NCI-H128 (cell line): ENCODE data around the gene TRMT10A.
"Not testable (repeated sequence)": the region's sequence is repeated elsewhere in the genome, so short reads cannot be mapped to it uniquely, and the experiment has no call there.

Experiments used
- DNase-seq: peaks from one replicate; lab custom pipeline; 2025; ENCODE audit not compliant: unreplicated experiment; lab: John Stamatoyannopoulos, UW

Gene TRMT10A

DNA sequence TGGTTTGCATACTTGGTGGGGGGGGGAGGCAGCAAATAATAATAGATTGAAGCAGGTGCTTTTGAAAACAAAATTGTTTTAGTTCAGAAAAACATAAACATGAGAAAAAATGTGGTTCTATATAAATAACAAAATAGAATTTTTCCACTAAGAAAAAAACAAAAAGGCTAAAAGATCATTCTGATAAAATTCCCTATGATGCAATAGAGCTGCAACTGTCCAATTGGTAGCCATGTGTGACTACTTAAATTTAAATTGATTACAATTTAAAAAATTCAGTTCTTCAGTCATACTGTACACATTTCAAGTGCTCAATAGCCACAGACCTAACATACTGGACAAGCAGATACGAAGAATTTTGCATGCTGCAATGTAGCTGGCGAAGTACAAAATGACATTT is 11.0 kb downstream of the TRMT10A start:
- DNase-seq, result no peak

DNA sequence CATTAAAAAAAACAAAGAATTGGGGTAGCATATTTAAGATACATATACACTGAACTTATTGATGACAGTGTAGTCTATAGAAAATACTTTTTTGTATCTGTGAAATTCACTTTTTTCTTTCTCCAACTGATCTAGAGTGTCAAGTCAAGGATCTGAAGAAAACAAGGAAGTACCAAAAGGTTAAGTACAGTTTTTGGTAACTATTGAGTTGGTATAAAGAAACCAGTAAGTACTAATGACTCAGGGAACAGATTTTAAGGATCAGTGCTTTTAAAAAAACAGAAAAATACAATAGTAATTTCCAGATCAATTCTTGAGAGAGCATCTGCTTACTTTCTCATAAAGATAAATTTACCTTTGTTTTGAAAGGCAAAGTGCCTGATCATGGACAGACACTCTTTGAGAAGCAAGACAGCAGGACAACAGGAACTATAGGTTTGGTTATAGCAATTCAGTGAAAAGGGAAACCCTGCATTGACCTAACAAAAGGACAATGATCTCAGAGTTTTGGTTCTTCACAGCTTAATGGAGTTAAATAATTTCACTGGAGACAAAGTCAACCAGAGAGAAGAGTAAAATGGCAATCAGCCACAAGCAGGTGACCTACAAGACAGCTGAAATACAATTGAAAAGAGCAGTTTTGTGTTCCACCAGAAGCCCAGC is 23.4 kb downstream of the TRMT10A start:
- no peak for DNase-seq

DNA sequence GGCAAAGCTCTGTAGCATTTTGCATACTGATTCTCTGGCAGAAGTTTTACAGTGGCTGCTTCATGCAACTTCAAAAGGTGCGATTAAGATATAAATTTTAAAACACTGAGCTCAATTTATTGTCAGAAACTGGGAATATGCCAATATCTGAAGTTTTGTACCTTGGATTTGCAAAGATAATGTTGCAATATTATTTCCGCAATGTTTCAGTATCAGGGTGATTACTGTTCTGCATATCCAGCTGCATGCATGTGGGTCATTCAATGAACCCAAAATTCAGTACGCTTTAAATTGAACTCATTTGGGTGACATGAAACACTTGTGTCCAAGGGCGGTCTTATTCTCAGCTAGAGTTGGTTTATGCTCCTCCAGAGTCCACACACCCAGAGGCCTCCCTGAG is 26.2 kb downstream of the TRMT10A start:
- DNase-seq, result no peak

DNA sequence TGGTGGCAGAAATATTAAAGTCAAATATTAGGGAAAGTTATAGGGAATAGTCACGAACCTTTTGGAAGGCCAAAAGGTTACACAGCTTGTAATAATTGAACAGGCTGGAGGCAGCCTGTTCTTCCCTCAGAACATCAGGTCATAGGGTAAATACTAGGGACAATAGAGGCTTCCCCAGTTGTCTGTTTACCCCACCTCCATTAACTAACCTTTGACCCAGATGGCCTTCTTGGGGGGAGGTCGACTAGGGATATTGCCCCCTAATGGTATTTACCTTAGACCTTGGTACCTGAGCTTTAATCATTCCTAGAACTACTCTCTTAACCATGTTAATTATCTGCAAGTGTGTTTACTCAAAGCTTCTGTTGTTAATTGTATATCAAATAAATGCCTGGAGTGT is 27.0 kb downstream of the TRMT10A start:
- no peak for DNase-seq

DNA sequence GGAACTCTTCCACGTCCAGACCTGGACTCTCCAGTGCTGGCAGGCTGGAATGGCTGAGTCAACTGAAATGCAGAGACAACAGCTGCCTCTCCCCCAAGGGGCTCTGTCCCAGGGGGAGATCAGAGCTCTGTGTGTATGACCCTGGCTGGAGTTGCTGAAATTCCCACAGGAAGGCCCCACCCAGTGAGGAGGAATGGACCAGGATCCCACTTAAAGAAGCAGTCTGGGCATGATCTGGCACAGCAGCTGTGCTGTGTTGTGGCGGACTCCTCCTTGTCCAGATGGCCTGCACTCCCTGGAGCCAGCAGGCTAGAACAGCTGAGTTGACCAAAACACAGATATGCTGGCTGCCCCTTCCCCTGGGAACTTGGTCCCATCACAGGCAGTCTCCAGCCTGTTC is 27.6 kb downstream of the TRMT10A start:
- no peak for DNase-seq

DNA sequence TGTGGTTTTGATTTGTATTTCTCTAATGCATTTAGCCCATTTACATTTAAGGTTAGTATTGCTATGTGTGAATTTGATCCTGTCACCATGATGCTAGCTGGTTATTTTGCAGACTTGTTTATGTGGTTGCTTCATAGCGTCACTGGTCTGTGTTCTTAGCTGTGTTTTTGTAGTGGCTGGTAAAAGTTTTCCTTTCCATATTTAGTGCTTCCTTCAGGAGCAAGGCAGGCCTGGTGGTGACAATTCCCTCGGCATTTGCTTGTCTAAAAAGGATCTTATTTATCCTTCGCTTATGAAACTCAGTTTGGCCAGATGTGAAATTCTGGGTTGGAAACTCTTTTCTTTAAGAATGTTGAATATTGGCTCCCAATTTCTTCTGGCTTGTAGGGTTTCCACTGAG is 29.1 kb downstream of the TRMT10A start:
- not testable (repeated sequence) for DNase-seq

DNA sequence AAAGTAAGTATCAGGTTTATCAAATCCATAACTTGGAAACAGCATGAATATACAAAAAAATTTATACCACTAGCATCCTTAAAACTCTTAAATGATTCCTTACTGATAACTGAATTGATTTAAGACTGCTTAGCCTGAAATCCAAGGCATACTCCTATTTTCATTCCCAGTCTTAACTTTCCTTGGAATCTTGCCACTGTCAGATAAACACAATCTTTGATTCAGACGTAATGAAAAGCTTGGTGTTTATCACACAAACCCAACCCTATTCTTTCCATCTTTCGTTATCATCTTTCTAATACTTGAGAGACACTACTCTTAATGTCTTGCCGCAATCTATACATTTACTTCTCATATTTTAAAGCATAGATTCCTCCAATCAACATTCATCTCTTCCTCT is 33.9 kb downstream of the TRMT10A start:
- no peak for DNase-seq

DNA sequence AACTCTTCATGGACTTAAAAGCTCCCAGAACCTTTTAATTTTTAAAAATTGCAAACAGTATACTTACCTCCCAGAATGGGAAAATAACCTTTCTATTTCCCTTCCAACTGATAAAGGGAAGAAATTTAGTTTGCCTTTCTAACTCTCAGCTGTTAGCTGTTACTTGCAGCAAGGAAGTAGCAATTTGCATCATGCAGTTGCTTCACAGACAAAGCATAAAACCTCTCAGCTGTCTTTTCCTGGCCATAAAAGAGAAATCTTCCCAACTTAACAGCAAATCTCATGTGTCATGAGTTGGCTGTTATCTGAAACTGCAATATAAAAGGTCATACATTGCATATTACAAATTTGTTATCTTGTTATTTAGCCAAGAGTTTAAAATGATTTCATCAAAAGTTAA is 34.6 kb downstream of the TRMT10A start:
- DNase-seq, result no peak

DNA sequence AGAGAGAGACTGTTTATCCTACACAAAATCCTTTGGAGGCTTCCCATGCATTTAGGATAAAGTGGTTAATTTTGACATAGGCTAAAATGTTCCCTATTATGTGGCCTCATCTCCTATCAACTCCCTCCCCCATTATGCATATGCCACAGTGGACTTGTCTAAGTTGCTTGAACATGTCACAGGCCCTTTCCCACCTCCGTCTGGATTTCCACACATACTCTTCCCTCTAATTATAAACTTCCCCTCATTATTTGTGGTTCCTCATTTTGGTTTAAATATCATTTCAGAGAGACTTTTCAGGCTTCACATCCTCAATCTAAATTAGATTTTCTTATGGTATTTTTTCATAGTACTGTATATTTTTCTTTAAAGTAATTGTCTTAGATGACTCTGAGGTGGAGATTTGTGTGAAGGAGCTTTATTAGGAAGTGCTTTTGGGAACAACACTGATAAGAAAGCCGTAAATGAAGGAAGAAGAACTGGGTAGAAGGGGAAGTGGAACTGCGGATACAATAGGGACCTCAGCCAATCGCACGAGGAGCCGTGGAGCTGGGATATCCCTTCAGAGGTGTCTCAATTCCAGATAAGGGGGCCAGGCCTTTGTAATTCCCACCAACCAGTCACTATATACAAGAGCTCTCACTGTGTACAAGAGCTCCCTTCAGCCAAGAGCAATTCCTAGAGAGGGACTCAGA is 45.1 kb downstream of the TRMT10A start:
- no peak for DNase-seq

DNA sequence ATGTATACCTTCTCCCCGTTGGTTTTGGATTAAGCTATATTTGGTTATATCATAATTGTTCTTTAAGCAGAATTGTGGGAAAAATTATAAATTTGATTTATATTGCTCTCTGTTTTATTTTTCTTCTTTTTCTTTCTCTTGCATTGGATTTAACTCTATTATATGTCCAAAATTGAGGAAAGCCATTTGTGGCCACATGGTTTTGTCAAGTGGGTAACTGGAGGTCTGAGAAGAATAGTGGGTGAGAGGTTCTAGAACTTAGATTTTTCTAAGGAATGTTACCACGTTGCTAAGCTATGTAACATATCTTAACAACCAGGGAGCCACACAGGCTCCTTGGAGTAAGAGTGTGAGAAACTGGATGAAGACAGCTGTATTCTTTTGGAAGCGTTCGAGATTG is 53.1 kb downstream of the TRMT10A start, which contains the start of gene C4orf17:
Gene C4orf17 (plus strand): TSS at position 301 of the 400 bp plus-strand sequence. CDS start 2,061 bp downstream, outside the sequence.
- no peak for DNase-seq

DNA sequence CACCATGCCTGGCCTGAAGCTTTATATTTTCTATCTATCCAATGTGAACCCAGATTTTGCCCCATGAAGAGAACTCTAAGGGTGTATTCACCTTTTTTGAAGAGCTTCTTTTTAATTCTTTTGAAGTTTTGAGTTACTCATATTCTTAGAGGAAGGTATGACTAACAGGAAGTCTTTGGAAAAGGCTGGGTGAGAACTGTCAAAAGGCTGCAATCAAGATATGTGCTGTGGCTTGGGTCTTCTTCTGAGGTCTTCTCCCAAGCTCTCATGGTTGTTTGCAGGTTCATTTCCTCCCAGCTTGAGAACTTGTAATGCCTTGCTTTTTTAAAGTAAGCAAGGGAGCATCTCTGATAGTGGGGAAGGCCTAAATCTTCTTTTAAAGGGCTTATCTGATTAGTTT is 56.1 kb downstream of the TRMT10A start:
- no peak for DNase-seq

DNA sequence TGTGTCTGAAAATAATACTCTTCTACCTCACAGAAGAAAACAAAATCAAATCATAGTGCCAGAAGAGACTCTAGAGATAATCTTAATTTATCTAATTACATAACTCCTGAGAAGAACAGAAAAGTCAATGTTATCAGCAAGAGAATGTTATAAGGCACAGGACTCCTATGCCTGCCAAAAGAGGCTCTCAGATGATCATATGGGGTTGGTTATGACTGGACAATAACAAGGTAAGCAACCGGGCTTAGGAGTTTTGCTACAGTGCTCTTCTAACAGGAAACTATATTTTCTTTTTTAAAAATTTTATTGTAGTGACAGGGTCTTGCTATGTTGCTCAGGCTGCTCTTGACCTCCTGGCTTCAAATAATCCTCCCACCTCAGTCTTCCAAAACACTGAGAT is 56.5 kb downstream of the TRMT10A start:
- DNase-seq, result no peak

DNA sequence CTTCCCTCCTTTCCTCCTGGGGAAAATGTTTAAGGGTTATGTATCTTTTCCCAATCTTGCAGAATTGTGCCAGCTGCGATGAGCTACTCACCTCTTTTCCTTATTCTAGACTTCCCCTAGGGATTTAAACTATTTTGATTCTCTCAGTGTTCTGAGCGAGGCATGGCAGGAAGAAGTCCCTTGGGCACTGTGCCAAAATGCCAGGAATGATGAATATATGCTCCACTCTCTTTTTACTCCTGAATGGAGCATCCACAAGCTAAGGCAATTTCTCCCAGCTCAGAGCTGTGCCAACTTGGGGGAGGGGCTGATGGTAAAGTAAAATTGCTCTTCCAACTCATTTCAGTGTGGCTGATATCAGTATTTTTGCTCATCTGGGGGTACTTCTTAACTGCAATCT is 57.1 kb downstream of the TRMT10A start:
- no peak for DNase-seq

DNA sequence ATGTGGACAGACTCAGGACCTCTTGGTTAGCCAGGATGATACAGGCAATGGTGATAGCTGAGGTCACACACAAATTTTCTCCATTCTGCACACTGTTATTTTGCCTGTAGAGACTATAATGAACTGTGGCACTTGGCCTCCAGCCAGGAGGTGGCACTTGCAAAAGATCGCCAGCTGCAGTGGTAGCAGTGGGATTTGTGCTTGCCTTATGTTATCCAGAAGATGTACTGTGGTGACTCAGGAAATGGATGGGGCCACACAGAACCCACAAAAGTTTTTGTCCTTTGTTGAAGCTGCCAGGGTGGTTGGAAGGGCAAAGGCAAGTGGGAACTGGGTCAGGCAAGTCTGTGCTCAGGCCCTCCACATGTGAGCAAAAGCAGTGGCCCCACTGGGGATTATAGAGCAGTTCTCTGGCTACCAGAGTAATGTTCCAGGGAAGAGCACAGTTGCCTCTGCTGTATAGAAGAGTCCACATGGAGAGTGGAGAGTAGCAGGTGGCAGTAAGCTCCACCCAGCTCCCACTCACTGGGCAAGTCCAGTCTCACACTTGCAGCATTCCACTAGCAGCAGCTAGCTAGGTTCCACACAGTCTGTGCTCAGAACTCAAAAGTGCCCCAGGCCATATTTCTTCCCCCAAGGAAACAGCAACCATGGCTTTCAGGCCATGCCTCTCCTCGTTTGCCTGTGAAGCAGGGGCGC is 58.9 kb downstream of the TRMT10A start:
- no peak for DNase-seq
